GM18519 (cell line): ENCODE data around the gene LAMTOR4.

Experiments used
- ATAC-seq: cut with Tn5 transposase; IDR thresholded peaks from one replicate; pipeline ENCODE4 v1.9.1; 2021; ENCODE audit warnings: mild to moderate bottlenecking, moderate library complexity; ENCODE audit not compliant: unreplicated experiment, low FRiP score

The LAMTOR4 gene

DNA sequence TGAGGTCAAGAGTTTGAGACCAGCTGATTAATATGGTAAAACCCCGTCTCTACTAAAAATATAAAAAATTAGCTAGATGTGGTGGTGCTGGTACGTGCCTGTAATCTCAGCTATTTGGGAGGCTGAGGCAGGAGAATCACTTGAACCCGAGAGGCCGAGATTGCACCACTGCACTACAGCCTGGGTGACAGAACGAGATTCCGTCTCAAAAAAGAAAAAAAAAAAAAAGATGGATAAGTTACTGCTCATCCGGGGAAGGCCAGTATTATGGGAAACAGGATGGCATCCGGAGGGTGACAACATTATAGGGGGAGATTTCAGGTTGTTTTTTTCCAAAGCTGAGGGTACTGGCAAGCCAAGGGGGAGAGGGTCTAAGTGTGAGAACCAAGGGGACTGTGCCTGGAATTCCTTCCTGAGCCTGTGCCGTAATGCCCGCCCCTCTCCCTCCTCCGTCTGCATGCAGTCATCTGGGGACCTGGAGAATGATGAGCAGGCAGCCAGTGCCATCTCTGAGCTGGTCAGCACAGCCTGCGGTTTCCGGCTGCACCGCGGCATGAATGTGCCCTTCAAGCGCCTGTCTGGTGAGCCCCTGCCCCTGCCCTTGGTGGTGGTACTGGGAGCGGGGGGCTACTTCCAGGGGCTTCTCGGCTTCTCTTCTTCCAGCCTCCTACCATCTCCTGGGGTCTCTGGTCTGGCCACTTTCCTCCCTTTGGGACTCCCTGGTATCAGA is 4.4 kb downstream of the LAMTOR4 start:
- ATAC-seq = no peak

DNA sequence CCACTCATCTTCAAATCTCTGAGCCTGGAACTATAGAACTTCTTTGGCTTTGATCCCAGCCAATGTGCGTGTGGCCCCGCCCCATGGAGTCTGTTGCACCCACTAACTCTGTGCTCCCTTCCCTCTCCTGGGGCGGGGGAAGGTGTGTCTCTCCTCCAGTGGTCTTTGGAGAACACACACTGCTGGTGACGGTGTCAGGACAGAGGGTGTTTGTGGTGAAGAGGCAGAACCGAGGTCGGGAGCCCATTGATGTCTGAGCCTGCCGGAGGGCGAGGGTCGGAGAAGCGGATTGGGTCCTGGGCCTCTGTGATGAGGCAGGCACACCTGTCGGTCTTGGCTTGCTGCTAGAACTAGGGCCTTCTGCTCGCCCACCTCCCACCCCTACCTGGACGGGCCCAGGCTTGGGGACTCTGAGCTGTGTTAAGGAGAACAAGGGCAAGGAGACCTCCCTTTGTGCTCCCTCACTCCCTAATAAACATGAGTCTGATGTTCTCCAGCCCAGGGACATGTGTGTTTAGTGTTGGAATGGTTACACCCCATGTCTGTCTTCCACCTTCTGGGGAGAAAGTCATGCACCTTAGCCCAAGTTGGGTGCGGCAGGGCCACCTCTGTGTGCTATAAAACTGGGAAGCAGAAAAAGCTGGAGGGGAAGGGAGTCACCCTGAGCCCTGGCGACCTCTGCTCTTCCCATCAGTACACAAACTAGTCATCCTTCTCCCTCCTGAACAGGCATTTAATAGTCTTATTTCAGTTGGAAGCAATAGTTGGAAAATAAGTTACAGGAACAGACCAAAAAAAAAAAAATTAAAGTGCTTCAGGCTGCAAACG is 5.2 kb downstream of the LAMTOR4 start:
- ATAC-seq = no peak

DNA sequence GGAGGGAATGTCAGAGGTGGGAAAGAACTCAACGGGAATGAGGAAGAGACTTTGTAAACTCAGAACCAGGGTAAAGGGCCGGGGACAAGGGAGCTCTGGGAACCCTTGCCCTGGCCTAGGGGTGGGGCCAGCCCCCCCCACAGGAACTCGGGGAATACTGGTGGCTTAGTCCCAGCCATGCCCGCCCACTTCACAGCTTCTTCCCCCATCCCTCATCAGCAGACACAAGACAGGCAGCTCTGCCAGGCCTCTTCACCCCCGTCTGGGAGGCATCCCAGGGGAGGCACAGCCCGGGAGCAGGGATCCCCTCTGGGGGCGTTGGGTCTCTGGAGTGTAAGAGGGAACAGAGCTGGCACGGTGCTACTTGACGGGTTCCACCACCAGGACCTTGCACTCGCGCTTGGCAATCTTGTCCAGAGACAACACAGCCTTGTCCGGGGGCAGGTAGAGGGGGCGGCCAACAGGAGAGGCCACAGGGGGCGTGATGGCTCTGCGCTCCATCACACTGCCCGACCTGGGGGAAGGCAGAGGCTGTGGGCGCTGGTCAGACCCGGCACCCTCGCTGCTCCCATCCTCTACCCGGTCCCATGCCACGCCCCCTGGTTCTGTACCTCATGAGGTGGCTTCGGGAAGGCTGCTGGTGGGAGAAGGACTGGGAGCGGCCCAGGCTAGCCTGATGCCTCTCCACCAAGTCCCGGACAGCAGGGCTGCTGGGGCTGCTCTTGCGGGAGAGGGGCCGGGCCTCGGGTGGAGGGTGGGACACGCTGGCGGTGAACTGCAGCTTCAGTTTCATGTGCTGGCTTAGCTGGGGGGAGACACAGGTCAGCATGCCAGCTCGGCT is 6.2 kb downstream of the LAMTOR4 start:
- ATAC-seq = no peak

DNA sequence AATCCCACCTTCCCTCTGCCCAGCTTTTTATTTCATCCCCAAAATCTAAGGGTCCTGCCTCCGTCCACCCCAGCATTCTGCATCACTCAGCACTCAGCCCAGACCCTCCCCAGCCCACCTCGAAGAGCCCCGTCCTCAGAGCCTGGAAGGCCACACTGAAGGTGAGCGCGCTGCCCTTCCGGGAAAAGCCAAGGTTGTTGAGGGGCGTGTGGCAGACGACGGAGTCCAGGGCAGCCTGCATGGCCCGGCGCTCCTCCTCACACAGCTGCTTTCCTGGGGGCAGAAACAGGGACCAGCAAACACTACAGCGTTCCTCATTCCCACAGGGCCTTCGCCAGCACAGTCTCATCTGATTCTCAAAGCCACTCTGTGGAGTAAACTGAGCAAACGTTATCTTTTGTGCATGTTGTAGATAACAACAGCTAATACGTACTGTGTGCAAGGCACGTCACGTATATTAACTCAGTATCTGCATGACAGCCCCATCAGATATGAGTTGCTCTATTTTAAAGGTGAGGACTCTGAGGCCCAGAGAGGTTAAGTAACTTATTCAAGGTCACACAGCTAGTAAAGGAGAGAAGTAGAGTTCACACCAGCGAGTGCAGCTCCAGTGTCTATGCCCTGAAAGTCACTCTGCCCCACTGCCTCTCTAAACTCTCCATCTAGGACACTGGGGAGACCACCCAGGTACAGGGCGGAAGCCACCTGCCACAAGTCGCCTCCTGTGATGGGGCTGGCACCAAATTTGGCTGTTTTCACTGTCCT is 7.0 kb downstream of the LAMTOR4 start:
- ATAC-seq = no peak

DNA sequence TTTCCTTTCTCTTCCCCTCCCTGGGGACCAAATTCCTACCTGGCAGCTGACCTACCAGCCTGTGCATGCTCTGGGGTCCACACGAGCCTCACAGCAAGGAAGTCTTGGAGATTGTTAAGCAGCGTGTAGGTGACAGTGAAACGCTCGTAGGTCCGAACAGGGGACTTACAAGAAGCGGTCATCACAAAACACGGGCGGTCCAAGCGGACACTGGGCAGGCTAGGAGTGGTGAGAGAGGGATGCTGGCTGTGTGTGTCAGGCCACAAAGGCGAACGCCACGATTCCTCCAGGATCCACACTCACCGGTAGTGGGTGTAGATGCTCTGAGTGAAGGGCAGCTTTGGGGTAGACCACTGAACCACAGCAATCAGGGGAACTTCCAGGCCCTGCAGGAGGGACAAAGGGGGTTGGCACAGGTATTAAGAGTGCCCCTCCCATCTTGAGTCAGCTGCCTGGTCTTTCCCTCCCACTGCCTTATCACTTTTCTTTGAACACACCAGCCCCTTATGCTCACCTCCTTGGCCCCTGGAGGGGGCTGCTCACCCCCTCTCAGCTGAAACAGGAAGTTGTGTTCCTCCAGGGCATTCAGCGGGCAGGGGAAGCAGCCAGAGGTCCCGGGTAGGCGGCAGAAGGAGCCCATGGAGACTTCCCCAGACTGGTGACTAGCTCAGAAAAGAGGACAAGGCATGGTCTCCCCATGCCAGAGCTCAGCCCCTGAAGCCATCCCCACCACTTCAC is 7.8 kb downstream of the LAMTOR4 start:
- ATAC-seq = no peak

DNA sequence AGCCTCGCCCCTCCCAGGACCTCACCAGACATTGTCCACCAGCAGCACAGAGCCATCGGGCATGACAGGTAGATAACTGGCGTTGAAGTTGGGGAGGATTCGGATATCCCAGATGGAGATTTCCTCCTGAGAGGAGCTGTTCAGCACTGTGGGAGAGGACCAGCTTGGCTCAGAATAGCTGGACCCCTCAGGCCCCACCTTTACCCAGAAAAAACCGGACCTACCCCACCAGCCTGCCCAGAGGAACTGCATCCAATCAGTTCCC is 8.3 kb downstream of the LAMTOR4 start:
- ATAC-seq = no peak

DNA sequence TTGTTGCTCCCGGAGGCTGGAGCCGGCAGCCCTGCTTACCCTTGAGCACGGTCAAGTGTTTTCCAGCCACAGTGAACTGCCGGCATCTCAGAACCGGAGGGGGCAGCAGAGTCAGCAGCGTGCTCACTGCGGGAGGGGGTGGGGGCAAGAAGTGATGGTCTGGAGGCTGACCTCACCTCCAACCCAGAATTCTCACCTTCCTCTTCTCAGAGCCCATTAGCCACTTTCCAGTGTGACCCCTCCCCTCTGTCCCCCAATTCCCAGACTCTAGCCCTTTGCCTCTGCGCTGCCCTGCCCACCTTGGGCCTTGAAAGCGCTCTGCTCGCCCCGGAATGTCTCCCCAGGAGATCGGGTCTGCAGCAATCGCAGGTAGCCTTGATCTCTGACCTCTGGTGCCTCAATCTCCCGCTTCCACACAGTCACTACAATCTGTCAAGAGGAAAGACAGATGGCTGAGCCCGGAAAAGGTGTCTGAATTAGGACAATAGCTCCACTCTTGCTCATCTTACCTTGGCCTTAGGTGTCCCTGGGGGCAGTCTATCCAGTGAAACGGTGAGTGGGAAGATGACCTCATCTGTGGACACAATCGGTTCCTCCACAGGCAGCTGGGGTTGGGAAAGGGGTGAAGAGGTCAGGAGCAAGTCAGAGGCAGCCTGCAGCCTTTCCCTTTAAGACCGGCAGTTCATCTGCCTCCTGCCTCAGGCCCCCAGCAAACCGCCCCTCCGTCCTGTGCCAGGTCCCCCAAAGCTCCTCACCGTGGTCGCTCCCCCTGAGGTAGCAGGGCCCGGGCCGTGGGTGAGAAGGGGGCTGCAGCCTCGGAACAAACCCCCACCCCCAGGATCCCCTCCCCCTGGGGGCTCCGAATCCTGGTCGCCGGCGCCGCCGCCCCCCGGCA is 8.9 kb downstream of the LAMTOR4 start:
- ATAC-seq = no peak

DNA sequence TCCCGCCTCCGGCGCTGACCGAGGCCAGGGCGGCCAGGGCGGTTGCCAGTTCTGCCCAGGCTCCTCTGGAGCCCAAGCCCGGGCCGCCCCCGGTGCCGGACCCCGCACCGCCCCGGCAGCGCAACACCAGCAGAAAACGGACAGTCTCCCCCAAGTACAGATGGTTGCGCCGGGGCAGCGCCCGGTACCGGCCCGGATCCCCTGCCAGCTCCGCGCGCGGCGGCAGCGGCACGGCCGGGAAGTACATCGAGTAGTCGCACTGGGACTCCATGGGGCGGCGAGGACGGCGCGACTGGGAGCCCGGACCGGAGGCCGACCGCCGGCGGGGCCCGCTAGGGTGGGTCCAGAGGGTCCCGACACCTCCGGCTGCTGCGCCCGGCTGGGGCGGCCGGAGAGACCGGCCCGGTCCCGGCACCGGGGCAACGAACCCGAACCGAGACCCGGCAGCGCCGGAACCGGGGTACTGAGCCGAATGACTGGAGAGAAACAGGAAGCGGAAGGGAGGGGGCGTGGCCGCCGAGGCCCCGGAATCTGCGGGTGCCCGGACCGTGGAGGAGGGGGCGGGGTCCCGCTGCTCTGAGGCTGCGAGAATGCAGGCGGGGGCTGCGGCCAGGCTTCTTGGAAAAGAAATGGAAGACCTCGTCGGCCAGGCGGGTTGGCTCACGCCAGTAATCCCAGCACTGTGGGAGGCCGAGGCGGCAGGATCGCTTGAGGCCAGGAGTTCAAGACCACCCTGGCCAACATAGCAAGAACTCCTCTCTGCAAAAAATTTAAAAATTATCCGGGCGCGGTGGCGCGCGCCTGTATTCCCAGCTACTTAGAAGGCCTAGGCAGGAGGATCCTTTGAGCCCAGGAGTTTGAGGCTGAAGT is 9.7 kb downstream of the LAMTOR4 start, which contains the start of gene TRAPPC14:
Gene TRAPPC14, minus strand, starts transcription at position 495 of the 870 bp plus-strand sequence. Its CDS starts 224 bp downstream, at position 271.
- ATAC-seq = no peak

DNA sequence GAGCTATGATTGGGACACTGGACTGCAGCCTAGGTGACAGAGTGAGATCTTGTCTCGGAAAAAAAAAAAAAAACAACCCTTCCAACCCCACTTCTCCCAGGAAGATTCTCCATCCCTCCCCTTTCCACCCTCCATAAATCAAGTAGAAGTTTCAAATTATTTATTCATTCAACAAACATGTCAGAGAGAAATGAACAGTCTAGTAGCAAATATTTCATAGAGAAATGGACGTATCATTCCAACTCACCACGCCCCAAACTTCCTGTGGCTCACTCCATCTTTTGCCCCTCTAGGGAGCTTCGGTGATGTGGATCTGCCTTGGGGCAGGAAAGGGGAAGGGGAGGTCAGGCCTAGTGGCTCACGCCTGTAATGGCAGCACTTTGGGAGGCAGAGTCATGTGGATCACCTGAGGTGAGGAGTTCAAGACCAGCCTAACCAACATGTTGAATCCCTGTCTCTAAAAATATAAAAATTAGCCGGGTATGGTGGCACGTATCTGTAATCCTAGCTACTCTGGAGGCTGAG is 10.4 kb downstream of the LAMTOR4 start:
- ATAC-seq = no peak

DNA sequence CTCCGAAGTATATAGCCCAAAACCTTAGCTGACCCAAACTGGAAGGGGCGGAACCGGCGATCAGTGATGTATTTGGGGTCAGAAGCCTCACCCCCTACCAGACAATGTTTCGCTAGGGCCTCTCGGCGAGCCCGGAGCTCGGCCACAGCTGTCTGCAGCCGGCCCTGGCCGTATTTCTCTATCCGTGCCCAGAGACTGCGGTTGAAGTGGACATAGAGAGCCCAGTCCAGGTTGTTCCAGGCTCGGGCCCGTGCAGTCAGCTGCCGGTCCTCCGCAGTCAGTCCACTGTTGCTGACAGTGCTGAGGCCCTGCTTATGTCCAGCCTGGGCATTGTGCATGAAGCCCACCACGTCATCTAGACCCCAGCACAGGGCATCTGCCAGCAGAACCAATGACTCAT is 11.3 kb downstream of the LAMTOR4 start:
- no peak for ATAC-seq

DNA sequence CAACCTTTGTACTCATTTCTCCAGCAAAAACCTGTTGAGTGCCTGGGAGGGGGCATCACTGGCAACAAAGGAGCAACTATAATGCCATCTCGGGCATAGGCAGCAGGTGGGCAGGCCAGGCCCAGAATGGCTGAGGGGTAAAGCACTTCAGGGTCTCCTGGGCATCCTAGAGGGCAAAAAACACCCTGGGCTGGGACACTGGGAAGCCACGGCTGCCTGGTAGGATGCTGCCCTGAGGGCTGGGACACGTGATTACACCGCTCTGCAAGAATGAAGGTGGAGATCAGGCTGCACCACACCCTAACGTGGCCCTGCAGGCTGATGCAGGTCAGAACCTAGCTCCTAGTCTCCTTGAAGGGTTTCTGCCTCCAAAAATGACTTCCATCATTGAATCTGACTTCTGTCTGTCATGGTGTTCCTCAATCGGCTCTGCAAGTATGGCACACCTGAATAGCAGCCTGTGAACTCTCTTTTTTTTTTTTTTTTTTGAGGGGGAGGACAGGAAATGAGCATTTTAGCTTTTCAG is 14.4 kb downstream of the LAMTOR4 start:
- ATAC-seq = no peak

DNA sequence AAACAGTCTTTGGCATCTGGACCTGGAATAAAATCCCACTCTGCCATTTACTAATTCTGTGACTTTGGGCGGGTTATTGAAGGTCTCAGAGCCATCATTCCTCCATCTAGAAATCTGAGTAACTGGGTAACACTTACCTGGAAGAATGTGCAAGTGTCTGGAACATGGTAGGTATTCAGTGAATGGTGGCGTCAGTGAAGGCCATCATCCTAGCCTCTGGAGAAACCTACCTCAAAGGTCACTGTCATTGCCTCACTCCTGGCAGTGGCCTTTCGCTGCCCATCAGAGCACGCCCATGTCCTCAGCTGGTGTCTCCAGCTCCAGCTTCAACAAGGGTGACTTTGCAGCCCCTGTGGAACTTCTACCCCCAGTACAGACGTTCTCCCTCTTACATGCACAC is 15.2 kb downstream of the LAMTOR4 start:
- no peak for ATAC-seq

DNA sequence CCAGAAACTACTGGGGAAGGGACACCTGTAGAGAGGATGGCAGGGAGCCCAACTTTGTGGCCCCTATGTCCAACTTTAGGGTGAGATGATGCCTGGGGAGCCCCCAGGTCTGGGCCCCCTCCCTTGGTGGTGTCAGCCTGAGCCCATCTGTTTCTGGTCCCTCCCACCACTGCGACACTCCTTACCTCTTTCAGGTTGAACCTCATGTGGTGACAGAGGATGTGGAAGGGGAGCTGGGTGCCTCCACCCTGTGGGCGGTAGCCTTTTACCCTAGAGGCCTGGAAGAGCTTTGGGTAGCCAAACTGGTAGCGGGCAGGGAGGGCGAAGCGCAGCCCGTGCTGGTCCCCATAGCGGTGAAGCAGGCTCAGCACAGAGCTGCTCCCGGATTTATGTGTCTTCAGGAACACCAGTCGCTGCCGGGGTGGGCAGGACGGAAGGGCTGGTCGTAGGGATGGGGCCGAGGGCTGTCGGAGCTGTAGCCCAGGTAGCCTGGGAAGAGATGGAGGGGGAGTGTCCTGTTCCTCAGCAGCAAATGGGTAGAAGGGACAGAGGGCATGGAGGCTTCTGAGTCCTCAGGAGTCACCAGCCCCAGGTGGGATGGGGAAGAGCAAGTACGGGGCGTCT is 17.7 kb downstream of the LAMTOR4 start:
- ATAC-seq = no peak

DNA sequence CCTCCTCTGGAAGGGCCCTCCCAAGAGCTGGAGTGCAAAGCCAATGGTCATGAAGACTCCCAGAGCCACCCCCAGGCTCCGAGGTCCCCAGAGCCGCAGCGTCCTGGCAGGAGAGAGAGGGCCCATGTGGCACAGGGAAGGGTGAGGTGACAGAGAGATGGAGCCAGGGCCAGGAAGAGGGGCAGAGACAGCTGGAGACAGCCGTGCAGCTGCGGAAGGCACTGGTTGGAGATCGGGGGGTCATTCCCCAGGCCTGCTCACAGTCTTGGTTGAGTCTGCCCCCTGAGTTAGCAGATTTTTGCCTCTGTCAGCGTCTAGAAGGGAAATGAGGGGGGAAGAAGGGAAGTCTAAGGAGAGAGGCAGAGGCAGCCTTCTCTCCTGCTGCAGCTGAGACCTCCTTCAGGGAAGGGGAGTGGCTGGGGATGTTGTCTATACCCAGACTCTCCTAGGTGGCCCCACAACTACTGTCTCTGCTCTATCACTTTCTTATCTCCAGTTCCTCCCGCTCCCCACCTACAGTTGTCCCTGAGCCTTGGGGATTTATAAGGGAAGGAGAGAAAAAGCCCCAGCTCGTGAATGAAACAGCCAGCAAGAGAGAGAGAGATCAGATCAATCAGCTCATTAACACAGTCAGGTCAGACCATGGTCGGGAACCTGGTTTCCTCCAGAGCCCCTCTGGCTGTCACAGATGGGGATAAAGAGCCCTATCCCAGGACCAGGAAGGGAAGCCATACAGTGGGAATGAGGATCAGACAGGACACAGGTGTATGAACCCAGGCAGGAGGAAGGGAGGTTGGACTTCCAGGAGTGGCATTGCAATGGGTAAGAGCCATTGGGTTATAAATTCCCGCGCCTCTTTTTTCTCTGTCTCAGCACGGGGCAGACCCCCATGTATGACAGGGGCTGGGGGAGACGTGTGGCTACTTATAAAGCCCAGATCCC is 18.5 kb downstream of the LAMTOR4 start:
- no peak for ATAC-seq

DNA sequence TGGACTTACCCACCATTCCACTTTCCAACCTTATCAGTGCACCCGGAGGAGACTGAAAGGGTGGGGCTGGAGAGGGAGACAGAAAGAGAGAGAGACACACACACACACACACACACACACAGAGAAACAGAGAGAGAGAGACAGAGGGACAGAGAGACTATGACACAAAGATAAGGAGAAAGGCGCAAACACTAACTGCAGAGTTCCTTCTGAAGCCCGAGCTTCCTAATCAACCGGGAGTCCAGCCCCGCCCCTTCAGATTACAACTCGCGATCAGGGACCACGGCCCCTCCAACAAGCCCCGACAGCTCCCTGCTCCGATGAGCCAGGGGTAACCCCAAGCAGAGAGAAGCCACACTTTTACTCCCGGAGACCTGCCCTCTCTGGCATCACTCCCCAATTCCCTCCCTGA is 19.2 kb downstream of the LAMTOR4 start:
- no peak for ATAC-seq
